H1 (cell line): Measurements from ENCODE around the gene SEC24B. TPM values are rescaled to one million over a fixed set of nuclear protein-coding genes. Genes with fewer than 3 reads are reported as not detected.

Source experiments
- E2F6 ChIP-seq: IDR thresholded peaks from 2 replicates; pipeline ENCODE4 v1.6.1; 2012; ENCODE audit warnings: inconsistent platforms
- KDM5A ChIP-seq: fragments of 200-600 bp; IDR thresholded peaks from 2 replicates; pipeline ENCODE4 v1.7.1; 2012; ENCODE audit warnings: mild to moderate bottlenecking, low read length, inconsistent platforms, mixed read lengths
- TAF7 ChIP-seq: optimal IDR thresholded peaks from 2 replicates; pipeline ENCODE3; 2011; ENCODE audit warnings: low read depth, mild to moderate bottlenecking, inconsistent platforms, low read length, moderate library complexity, borderline replicate concordance
- TBP ChIP-seq: IDR thresholded peaks from 2 replicates; pipeline ENCODE4 v1.6.1; 2011; ENCODE audit warnings: low read depth, low read length, improper control_type of control experiment
- polyA plus RNA-seq, 7 experiments: library from polyadenylated mRNA; depleted of rRNA in 3 of 7; stranded (reverse) in 5 of 7; unstranded in 2 of 7; fragments of >200 nt in 5 of 7; fragments of 200-250 nt in 2 of 7; gene quantifications; 1 replicate in 5 of 7; 2 replicates in 1 of 7; 4 replicates in 1 of 7; pipeline versions ENCODE4 v1.2.1 to v1.2.3, GENCODE V29; 2011 to 2013; ENCODE audit warnings: missing spikeins in 2 of 7, mixed read lengths in 2 of 7
- total RNA-seq: library from RNA; stranded (reverse); fragmentation: NEBNext Ultra II Directional; extraction: Animal tissue kit (Norgen Biotek cat#: 25700); gene quantifications from 2 replicates; pipeline ENCODE4 v1.2.1, GENCODE V29; 2021

SEC24B gene
- total and polyA plus RNA-seq, 2 of the 8 experiments (the other 6 are each of a cell fraction or from before 2014, with no cell fraction given), result 25.6 to 30.9 TPM

- TF ChIP-seq E2F6 (no peak), TBP (no peak), KDM5A (no peak), TAF7 (no peak)
- TF ChIP-seq, all 59 proteins: peak for 0
Observed at GRCh38 chr4:109407027-109407737, 26.4 kb upstream of the SEC24B start (continued).
